Fibroblast of pulmonary artery (primary cell): ENCODE measurements around the gene CSN1S1.

Experiments
- DNase-seq: peaks from one replicate; pipeline ENCODE4 v3.0.0-alpha.2; 2010; ENCODE audit warnings: low read depth
- H3K4me3 ChIP-seq: replicated peaks from 2 replicates; pipeline ENCODE4 v1.5.1; 2011; ENCODE audit warnings: low read depth, mild to moderate bottlenecking, control low read depth, low read length, moderate library complexity
- CTCF ChIP-seq: IDR thresholded peaks from 2 replicates; pipeline ENCODE4 v1.5.1; 2011; ENCODE audit warnings: mild to moderate bottlenecking, control low read depth, low read length, inconsistent platforms; ENCODE audit errors: missing control alignments

The CSN1S1 gene

DNA sequence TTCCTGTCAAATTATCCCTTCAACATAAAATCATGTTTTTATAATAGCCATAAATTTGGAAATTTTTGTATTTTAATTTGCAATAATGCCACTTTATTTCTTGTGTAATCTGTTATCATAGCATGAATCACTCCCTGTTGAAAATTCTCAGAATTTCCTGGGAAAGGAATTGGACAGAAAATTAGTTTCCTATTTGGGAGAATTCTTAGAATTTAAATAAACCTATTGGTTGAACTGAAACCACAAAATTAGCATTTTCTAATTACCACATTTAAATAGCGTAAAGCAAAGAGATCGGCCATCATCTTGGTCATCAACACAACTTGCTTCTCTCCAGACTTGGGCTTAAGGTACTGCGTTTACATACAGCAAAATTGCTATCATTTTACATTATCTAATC, at the start of gene CSN1S1:
CSN1S1 (plus strand) TSS at position 301 of the 400 bp plus-strand sequence. CDS start 1,488 bp downstream, outside the sequence.
- TF ChIP-seq CTCF = no peak
- H3K4me3 ChIP-seq = no peak within 1 kb of the TSS
- DNase-seq = no peak

GRCh38 chr4:69881173-69881773, 49.6 kb upstream of the CSN1S1 start:
- TF ChIP-seq CTCF = peak; percentile 94
- no peak overlapping the region for H3K4me3 ChIP-seq
- DNase-seq = peak; percentile 82

- no peak for TF ChIP-seq CTCF
- no peak for DNase-seq
- no peak overlapping the region for H3K4me3 ChIP-seq
These were observed 48.7 kb upstream of the CSN1S1 start for GRCh38 chr4:69882150-69882549.

GRCh38 chr4:69888336-69888735, 42.5 kb upstream of the CSN1S1 start:
- DNase-seq = peak; percentile 16

GRCh38 chr4:69894186-69894585, 36.7 kb upstream of the CSN1S1 start:
- no peak for DNase-seq
- H3K4me3 ChIP-seq = no peak overlapping the region
- TF ChIP-seq CTCF = no peak

More at GRCh38 chr4:69888336-69888735, 42.5 kb upstream of the CSN1S1 start:
- no peak for TF ChIP-seq CTCF
- no peak overlapping the region for H3K4me3 ChIP-seq

DNA sequence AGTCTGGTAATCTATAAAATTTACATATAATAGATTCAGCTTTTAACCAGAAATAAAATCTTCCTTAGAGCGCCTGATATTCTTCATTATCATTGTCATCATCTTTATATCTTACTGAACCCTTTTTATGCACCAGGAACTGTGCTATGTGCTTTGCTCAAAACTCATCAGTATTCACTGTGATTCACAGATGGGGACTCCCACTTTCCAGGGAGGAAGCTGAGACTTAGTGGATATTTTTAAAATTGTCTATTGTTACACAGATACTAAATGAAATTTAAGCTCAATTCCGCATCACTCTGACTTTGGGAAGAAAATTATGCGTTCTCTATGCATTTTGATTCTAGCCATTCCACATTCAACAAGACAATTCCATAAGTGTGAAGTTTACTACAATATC, 36.1 kb upstream of the CSN1S1 start:
- H3K4me3 ChIP-seq = no peak overlapping the region
- no peak for TF ChIP-seq CTCF
- DNase-seq = no peak

DNA sequence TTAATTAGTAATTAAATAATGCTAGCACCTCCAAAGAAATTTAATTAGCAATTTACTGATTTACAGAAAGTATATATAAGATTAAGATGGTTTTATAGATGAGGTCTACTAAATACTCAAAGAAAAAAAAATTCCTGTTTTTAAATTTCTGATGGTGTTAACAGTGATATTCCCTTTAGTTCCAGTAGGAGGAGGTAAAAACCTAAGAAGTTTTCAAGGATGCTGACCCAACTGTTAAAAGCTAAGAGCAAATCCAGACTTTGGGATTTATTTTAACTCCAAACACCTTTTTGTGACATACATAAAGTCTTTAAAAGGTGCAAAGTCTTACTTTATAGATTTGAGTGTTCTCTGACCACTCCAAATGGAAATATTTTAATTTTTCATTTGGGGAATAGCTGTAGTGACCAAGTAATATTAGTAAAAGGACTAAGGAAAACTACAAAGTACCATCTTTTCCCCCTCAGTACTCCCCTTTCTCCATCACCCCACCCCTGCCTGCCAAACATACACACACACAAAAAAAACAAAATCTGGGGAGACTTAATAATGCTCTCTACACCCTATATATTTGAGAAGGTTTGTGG, 34.2 kb upstream of the CSN1S1 start:
- TF ChIP-seq CTCF = peak; percentile 69
- DNase-seq = peak; percentile 54
- H3K4me3 ChIP-seq = no peak overlapping the region
